HG02938 (cell line): ENCODE measurements around the gene STMN1.

Experiments
- ATAC-seq: cut with Tn5 transposase; IDR thresholded peaks from one replicate; pipeline ENCODE4 v1.9.1; 2021; ENCODE audit warnings: mild to moderate bottlenecking, moderate library complexity; ENCODE audit not compliant: unreplicated experiment

The STMN1 gene

DNA sequence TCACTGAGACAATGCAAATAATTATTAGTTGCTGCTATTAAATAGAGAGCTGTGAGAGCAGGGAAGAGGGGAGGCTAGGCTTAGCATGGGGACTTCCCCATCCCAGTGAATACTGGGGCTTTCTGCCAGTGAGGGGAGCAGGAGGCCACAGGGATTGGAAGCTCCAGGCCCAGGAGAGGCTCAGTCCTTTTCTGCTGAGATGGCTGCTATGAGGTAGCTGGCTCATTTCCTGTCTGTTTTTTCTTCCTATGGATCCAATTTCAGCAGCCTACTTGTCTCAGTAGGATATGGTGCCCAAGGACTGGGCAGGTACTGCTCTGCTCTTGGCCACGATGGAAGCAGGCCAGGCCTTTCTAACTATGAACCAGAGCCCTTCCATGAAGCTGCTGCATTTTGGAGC lies 10.0 kb downstream of the STMN1 start:
- ATAC-seq, result no peak

DNA sequence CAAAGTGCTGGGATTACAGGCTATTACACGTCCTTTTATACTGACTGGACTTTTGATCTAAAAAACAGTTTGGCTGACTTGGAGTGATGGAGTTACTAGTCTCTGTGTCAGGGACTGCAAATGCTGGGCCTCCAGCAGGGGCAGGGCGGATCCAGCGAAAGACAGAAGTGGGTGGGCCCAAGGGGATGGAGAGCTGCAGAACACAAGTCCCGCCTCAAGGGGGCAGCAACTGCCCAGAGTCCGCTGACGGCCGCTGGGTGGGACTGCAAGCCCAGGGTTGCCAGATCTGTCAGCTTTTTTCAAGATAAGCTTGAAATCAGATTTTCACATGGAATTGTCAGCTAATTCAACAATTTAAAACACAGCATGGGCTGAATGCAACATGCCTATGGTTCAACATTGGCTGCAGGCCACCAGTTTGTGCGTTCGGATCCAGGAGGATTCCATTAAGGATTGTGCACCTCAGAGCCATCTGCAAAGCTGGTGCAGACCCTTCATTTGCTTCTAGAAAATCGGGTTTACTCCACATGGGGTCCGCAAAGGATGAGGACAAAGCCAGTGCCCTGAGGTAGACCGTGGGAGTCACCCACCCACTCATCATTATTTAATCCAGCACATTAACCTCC lies 10.7 kb downstream of the STMN1 start:
- peak; percentile 88 for ATAC-seq

DNA sequence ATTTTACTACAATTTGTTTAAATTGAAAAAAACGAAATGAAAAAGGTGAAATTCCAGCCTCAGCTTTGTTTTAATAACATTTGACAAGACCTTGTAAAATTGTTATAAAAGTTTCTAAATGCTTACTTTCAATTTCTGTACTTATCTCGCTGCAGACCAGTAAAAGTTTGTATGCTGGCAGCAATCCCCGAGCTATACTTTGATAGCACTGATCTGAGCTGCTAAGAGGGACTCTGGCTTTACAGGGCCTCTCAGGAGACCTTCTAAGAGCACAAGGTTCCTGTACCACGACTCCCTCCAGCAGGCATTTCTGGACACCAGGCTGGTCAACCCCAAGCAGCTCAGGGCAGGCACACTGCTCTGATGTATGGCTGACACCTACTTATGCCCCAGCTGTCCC lies 13.1 kb downstream of the STMN1 start:
- ATAC-seq, result no peak

DNA sequence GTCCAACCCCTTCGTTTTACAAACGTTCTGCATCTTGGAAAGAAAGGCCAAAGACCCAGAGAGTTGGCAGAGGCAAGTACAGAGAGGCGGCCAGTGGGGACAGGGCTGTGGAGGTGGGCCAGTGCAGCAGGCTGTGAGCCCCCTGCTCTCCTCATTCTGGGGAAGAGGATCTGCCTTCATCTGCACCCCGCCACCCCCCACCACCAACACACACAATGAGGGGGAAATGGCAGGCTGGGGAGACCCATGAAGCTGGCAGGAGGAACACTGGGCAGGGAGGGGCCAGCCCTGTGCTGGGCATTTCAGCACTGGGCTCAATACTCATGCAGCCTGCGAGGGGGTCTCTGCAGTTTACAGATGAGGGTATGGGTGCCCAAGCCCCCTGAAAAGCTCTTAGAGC lies 14.6 kb downstream of the STMN1 start:
- ATAC-seq, result no peak

DNA sequence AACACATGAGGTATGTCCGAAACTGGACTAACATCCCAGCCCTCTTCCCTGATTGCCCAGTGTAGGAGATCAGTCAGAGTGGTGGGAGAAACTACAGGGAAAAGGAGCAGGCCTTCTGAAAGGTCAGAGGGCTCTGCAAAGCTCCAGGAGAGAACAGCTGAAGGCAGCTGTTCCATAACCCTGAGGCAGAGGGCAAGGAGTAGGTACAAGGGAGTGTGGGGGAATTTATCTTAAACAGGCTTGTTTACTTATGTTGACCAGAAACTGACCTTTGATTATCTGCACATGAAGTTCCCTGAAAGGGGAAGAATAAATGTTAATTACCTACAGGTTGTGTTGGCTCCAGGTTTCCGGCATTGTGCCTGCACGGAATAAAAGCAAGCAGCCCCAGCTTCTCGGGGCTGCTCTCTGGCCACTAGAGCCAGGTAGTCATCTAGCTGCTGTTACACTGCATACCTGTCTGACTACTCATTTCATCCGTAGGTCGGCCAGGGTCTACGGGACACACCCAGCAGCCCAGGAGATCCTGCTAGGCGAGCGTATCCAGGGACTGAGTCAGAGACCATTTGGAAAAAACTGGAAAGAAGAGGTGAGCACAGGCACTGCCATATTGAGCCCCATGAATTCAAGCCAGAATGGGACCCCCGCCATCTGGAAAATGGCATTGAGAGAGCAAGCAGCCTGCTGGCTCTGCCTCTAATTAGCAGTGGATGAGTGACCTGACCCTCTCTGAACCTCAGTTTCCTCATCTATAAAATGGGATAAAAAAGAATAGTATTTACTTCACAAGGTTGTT lies 15.8 kb downstream of the STMN1 start:
- ATAC-seq, result no peak

DNA sequence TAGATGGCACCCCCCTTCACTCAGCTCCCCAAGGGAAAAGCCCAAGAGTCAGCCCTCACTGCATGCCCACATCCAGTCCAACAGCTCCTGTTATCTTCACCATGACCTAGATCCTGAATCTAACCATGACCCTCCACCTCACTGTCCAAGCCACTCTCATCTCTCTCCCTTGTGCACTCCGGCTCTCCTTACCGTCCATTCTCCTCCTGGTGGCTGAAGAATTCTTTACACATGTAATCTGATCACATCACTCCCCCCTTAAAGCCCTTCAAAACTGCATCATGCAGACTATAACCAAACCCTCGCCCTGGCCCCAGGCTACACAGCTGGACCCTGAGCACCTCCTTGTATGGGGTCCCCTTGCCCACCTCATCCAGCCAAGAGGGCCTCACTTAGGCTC lies 16.7 kb downstream of the STMN1 start:
- no peak for ATAC-seq

DNA sequence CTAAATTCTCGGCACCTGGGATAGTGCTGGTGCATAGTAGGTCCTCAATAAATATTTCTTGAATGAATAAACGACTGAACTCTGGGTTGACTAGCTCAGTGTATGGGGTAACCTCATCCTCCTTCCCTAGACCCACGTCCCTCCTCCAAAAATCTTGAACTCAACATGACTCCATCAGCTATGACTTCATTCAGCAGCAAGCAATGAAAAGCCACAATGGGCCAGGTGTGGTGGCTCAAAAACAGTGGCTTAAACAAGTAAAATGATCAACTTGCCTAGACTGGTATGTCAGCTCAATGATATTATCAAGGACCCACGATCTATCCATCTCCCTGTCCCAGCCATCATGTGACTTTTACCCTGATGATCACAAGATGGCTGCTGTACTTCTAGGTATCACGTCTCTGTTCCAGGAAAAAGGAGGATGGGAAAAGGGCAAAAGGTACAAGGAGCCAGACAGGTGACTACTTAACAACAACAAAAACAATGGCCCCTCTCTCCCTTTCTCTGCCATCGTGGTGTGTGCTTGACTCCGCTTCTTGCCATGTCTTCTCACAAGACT lies 17.7 kb downstream of the STMN1 start:
- ATAC-seq, result no peak

DNA sequence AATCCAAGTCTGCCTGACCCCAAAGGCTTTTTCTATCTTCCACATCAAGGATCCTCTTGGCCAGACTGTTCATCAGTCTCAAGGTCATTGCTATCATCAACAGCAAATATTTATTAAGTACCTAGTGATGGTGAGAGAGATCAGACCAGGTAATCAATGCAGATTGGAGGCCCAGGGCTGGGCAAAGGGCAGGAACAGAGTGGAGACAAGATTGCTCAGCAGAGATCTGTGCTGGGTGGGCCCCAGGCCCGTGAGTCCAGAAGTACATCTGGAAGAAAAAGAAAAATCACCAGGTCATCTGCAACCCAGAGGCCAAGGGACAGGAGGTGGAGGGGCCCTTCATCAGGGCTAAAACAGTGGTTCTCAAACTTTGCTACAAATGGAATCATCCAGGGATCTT lies 20.6 kb downstream of the STMN1 start:
- ATAC-seq, result no peak

DNA sequence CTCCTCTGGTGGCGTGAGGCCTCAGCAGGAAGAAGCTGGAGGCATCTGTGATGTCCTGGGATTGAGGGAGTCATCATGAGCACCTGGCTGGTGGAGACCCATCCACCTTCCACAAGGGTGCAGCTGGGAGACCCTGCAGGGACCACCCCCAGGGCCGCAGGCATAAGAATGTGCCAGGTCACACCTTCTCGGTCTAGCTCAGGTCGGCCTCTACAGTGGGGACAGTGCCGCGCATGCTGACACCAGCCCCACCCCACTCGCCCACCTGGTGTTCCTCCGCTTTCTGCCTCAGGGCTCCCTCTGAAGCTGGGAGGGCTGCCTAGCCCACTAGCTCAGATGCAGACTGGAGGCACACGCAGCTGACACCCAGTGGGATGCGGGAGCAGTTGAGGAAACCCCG lies 25.0 kb downstream of the STMN1 start:
- no peak for ATAC-seq

DNA sequence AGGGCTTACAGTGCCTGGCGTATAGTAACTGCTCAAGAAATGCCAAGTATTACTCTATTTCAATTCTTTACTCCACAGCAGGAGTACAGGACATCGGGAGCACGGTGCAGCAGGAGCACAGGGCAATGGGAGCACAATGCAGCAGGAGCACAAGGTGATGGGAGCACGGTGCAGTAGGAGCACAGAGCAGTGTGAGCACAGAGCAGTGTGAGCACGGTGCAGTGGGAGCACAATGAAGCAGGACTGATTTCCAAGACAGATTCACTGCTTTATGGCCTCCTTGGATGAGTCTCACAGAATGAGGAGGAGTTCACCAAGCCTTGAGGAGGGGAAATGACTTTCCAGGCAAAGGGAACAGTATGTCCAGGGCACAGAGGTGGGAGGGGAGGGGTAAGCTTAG lies 25.7 kb downstream of the STMN1 start:
- no peak for ATAC-seq

DNA sequence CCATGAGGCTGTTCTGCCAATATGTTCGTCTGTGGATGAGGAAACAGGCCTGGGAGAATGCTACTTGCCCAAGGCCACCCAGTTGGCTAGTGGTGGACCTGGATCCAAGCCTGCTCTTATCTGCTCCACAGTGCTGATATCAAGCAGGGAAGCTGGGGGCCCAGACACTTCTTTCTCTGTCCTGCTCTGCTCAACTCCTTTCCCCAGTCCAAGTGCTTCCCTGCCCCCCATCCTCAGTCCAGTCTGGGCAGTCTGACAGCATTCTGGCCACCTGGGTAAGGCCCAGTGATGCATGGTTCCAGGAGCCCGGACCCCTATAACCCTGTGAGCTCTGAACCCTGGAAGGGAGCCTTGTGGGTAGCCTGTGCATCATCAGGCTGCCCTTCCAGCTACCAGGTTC lies 26.5 kb downstream of the STMN1 start:
- no peak for ATAC-seq

DNA sequence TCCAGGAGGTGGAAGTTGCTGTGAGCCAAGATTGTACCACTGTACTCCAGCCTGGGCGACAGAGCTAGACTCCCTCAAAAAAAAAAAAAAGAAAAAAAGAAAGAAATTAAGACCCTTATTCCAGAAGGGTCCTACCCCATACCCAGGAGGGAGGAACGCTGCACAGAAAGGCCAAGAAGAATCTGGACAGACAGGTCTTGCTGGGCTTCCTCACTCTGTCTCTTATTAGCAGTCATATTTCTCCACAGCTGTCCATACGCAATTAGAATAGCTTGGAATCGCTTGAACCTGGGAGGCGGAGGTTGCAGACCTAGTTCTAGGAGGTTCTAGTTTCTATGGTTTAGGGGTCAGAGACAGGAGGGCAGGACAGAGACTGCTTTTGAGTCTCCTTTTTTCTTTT lies 27.5 kb downstream of the STMN1 start:
- no peak for ATAC-seq

DNA sequence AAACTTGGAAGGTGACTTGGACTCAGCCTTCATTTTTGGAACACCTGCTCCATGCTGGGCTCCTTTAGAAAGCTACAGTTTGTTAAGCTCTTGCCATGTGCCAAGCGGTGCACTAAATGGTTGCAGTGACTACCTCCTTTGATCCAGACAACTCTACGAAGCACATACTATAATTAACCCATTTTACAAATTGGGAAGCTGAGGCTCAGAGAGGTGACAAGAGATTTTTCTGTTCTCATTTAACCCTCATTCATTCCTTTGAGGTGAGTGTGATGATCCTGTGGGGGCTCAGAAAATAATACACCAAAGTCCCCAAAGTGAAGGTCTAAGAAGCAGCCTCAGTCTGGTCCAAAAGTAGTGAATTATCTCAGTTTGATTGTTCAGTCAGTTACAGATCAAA lies 29.1 kb downstream of the STMN1 start:
- no peak for ATAC-seq

DNA sequence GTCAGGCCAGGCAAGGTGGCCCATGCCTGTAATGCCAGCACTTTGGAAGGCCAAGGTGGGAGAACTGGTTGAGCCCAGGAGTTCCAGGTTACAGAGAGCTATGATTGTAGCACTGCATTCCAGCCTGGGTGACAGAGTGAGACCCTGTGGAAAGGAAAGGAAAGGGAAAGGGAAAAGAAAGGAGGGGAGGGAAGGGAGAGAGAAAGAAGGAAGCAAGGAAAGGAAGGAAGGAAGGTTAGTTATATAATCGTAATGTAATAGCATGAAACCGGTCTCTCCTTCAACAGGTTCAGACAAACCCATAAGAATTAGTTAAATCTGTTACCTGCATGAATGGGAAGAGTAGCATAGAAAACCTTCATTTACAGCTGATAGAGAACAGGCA lies 29.5 kb downstream of the STMN1 start:
- ATAC-seq, result no peak

DNA sequence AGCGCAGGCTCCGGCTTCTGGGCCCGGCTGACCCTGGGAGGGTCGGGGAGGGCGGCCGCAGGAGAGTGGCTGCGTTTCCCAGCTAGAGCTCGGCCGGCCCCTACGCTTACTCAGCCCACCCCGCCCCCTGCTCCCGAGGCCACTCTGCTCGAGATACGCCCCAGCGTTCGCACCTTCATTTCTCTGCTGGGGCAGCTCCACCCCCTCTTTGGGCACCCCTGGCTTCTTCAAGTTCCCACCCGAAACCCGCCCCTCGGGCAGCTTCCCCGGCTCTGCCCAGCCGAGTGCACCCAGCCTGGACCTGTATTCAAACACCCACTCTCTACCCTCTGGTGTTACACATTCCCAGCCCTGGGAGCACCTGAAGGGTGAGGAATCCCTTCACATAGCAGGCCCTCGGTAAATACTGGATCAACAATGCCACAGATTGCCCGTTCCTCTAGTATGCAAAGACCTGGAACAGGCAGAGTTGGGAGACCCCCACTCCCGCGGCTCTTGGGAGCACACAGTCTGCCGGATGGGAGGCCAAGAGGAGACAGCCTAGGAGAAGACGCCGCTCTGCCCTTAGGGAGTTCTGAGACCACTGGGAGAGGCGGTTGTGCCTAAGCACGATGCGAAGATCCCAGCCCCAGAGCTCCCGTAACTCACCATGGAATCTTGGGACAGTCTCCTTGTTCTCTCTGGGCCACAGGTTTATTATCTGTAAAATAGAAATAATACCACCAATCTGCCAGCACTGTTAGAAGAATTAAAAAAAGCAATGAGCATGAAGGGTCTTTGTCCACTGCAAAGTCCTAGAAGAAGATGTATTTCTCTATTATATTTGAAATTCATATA lies 30.1 kb downstream of the STMN1 start:
- no peak for ATAC-seq

DNA sequence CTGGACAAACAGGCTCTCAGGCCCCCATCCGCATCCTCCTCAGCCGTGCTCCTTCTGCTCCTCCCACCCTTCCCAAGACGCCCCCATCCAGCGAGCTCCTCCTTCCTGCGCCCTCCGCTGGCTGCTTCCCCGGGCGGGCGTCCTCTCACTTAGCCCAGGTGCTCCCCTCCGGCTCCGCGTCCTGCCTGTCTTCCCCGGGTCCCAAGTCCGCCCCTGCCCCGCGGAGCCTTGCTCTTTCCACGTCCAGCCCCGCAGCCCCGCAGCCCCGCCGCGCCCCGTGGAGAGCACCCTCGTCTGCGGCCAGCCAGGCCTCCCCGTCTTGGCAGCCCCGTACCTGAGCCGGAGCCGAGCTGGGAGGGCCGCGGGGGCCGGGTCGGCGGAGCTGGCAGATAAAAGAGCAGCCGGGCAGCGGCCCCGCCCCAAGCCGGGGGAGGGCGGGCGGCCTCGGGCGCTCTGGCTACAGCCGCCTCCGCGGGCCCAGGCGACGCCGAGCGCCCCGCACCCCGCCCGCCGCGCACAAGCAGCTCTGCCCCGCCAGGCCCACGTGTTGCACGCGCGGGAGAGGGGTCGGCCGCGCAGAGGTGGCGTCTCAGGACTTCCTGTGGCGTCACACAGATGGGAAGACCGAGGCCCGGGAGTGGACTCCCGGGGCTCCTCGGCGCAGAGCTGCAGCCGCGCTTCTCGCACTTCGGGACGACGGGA lies 30.9 kb downstream of the STMN1 start, which contains the start of gene PAQR7:
Gene PAQR7, minus strand, starts transcription at position 555 of the 702 bp plus-strand sequence. CDS start 11,869 bp downstream, outside the sequence.
- no peak for ATAC-seq

DNA sequence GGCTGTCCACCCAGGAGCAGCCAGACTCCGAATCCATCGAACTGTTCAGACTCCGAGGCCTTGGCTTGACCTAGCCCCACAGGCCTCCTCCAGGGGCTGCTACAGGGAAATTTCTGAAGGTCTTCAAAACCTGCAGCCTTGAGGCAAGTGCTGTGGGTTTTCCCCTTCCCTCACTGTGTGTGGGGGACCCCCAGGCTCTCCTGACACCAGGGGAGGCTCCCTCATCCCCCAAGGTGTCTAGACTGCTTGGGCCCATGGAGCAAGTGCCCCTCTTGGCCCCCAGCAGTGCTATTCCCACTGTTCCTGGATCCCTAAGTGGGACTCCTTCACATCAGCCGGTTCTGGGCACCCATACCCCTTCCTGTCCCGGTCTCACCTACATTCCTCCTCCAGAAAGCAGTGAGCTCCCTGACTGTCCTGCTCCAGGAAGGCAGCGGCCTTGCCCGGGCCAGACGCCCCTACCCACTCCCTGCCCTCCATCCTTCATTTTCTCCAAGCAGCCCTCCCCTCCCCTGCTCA lies 31.5 kb downstream of the STMN1 start:
- no peak for ATAC-seq

DNA sequence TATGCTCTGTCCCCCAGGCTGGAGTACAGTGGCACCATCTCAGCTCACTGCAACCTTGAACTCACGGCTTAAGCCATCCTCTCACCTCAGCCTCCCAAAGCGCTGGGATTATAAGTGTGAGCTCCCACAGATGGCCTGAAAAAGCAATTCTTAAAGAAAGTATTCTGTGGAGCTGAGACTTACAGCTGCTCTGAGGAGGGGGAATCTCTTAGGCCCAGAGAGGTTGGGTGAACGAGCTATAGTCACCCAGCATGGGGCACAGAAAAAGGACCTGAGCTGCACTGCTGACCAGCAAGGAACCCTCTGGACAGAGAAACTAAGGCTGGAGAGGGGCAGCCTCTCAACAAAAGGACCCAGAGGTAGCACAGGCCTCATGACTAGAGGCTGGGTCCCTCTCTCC lies 32.0 kb downstream of the STMN1 start:
- no peak for ATAC-seq

DNA sequence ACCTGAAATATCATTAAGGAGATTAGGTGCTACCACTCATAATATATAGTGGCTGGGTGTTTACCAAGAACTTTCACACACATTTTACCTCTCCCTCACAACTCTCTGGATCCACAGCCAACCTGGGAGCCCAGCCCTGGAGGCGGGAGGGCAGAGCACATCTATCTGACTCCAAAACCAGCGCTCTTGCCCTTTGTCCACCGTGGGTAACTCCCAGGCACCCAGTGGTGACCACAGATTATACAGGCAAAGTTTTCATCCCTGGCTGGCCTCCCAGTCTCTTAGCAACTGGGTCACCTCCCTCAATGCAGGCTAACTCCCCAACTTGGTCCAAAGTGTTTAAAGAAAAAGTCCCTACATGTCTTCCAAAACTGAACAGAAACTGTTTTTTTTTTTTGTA lies 33.1 kb downstream of the STMN1 start:
- ATAC-seq, result no peak

DNA sequence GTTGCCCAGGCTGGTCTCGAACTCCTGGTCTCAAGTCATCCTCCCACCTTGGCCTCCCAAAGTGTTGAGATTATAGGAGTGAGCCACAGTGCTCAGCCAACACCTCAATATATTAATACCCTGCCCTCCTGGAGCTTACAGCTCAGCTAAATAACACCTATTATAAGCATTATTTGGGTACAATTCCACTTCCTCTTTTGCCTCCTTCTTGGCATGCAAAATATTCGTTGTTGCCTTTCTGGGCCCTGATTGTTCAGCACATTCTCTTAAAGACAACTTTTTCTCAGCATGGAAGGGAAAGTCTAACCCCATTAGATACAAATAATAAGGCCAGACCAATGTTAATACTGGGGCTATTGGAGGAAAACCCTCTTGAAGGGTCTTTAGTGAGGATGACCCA lies 33.5 kb downstream of the STMN1 start:
- ATAC-seq, result no peak
